H1 (cell line): ENCODE measurements around the gene EVA1B. TPM values are rescaled to one million over a fixed set of nuclear protein-coding genes. Genes with fewer than 3 reads are reported as not detected.

Source experiments
- E2F6 ChIP-seq: IDR thresholded peaks from 2 replicates; pipeline ENCODE4 v1.6.1; 2012; ENCODE audit warnings: inconsistent platforms
- EZH2 ChIP-seq: fragments of 200-600 bp; sonication (generic); IDR thresholded peaks from 2 replicates; pipeline ENCODE4 v1.7.1; 2012; ENCODE audit warnings: low read depth, mild to moderate bottlenecking, moderate library complexity, low read length, inconsistent platforms; ENCODE audit not compliant: severe bottlenecking
- NRF1 ChIP-seq: IDR thresholded peaks from 2 replicates; pipeline ENCODE4 v1.6.1; 2011; ENCODE audit warnings: mild to moderate bottlenecking, low read depth, low read length, improper control_type of control experiment
- polyA plus RNA-seq, 7 experiments: library from polyadenylated mRNA; depleted of rRNA in 3 of 7; stranded (reverse) in 5 of 7; unstranded in 2 of 7; fragments of >200 nt in 5 of 7; fragments of 200-250 nt in 2 of 7; gene quantifications; 1 replicate in 5 of 7; 2 replicates in 1 of 7; 4 replicates in 1 of 7; pipeline versions ENCODE4 v1.2.1 to v1.2.3, GENCODE V29; 2011 to 2013; ENCODE audit warnings: missing spikeins in 2 of 7, mixed read lengths in 2 of 7
- total RNA-seq: library from RNA; stranded (reverse); fragmentation: NEBNext Ultra II Directional; extraction: Animal tissue kit (Norgen Biotek cat#: 25700); gene quantifications from 2 replicates; pipeline ENCODE4 v1.2.1, GENCODE V29; 2021

The EVA1B gene
- total and polyA plus RNA-seq, 2 of the 8 experiments (the other 6 are each of a cell fraction or from before 2014, with no cell fraction given), result 10.0 to 19.9 TPM

- TF ChIP-seq NRF1 (no peak), EZH2 (no peak), E2F6 (no peak)
- TF ChIP-seq, all 59 proteins: peak for 2
These were observed 2.7 kb downstream of the EVA1B start (continued) for GRCh38 chr1:36320767-36321118.
